ENCODE data around the gene CUL1.

Gene CUL1

DNA sequence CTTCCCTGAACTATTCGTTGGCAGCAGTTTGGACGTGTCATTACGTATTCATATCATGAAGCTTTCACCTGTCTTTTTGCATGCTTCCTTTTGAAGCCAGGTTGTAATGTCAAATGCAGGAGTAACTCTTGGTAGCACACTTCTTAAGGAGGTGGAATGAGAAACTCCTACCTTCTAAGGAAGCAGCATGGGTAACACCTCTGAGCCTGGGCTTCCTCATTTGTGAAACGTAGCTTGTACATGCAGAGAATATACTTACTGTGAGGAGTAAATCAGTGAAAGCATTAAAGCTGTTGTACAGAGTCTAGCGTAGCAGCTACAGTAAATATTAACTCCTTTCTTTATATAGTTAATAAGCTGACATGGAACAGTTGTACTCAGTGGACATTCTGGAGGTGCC lies 21.1 kb downstream of the CUL1 start:
- peaks cover 6% of the 10 kb centered on the region for H3K36me3 ChIP-seq (ENCODE audit: insufficient read depth, low read length)

DNA sequence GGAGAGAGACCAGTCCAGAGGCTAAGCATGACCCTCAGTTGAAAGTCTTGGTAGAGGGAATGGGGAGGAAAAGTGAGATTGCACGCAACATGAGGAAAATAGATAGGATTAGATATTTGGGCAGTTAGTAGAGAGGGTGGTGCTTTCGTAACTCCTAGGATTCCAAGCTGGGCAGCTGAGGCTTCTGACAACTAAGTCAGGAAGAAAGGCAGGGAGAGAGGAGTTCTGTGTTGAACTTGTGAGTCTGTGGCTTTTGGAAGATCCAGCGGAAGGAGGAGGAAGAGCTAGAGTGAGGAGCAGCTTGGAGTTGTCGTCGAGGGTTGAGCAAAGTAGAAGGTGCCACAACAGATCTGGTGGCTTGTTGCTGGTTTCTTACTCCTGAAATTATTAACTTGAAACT lies 21.8 kb downstream of the CUL1 start:
- Histone ChIP-seq H2AFZ (ENCODE audit: low read length) (no peak overlapping the region), H3K79me2 (ENCODE audit: insufficient read depth, low read length) (peaks cover 97% of the 10 kb centered on the region), H3K9ac (ENCODE audit: low read length) (no peak overlapping the region), H3K4me1 (ENCODE audit: insufficient read depth, low read length, severe bottlenecking) (peaks cover 23% of the 10 kb centered on the region), H3K36me3 (ENCODE audit: insufficient read depth, low read length) (no peaks in the 10 kb centered on the region; the same call in 1 of the 2 replicates), H4K20me1 (ENCODE audit: insufficient read depth, low read length) (peaks cover 18% of the 10 kb centered on the region), H3K9me2 (ENCODE audit: low read depth, low read length) (no peaks in the 10 kb centered on the region), H3K9me3 (ENCODE audit: low read length) (no peaks in the 10 kb centered on the region), H3K4me3 (ENCODE audit: low read depth, low read length, poor library complexity, severe bottlenecking) (no peak overlapping the region), H3F3A (ENCODE audit: insufficient read depth, low read length) (no peaks in the 10 kb centered on the region), H3K27me3 (ENCODE audit: insufficient read depth, low read length) (no peaks in the 10 kb centered on the region), H3K4me2 (ENCODE audit: low read length) (no peak overlapping the region), H3K27ac (ENCODE audit: low read depth, low read length, poor library complexity, severe bottlenecking) (no peak overlapping the region)
- TF ChIP-seq, protein P1, sequence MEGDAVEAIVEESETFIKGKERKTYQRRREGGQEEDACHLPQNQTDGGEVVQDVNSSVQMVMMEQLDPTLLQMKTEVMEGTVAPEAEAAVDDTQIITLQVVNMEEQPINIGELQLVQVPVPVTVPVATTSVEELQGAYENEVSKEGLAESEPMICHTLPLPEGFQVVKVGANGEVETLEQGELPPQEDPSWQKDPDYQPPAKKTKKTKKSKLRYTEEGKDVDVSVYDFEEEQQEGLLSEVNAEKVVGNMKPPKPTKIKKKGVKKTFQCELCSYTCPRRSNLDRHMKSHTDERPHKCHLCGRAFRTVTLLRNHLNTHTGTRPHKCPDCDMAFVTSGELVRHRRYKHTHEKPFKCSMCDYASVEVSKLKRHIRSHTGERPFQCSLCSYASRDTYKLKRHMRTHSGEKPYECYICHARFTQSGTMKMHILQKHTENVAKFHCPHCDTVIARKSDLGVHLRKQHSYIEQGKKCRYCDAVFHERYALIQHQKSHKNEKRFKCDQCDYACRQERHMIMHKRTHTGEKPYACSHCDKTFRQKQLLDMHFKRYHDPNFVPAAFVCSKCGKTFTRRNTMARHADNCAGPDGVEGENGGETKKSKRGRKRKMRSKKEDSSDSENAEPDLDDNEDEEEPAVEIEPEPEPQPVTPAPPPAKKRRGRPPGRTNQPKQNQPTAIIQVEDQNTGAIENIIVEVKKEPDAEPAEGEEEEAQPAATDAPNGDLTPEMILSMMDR (IDR thresholded peaks at IDR 0.05; ENCODE audit: low read length), result no peak

More for the DNA sequence above, 21.1 kb downstream of the CUL1 start:
- Histone ChIP-seq H3K79me2 (ENCODE audit: insufficient read depth, low read length) (peaks cover 97% of the 10 kb centered on the region), H3K9me2 (ENCODE audit: low read depth, low read length) (no peaks in the 10 kb centered on the region), H4K20me1 (ENCODE audit: insufficient read depth, low read length) (peaks cover 18% of the 10 kb centered on the region), H3K4me2 (ENCODE audit: low read length) (no peak overlapping the region), H3K9ac (ENCODE audit: low read length) (no peak overlapping the region), H3K4me1 (ENCODE audit: insufficient read depth, low read length, severe bottlenecking) (peaks cover 22% of the 10 kb centered on the region), H3K27me3 (ENCODE audit: insufficient read depth, low read length) (no peaks in the 10 kb centered on the region), H3K4me3 (ENCODE audit: low read depth, low read length, poor library complexity, severe bottlenecking) (no peak overlapping the region), H3F3A (ENCODE audit: insufficient read depth, low read length) (no peaks in the 10 kb centered on the region), H2AFZ (ENCODE audit: low read length) (no peak overlapping the region), H3K27ac (ENCODE audit: low read depth, low read length, poor library complexity, severe bottlenecking) (no peak overlapping the region), H3K9me3 (ENCODE audit: low read length) (no peaks in the 10 kb centered on the region)
- TF ChIP-seq, protein P1 (IDR thresholded peaks at IDR 0.05; ENCODE audit: low read length), result no peak
- no peak for TF ChIP-seq EZH2 (IDR thresholded peaks at IDR 0.05; ENCODE audit: borderline replicate concordance, low read length)

DNA sequence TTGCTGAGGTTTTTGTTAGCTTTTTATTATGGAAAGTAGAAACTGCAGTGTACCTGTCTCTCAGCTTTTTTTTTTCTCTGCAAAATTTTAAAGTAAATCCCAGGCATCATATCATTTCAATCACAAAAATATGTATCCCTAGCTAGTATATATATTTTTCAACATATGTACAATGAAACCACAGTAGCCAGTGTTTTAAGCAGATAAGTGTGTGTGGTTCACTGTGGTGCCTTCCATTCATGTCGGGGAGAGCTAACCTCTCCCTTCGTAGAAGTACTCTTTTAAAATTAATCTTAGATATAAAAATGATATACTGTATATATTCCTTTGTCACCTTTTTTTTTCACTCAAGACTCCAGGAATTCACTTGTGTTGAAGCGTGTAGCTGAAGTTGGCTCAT lies 22.7 kb downstream of the CUL1 start:
- Histone ChIP-seq H3K9ac (ENCODE audit: low read length) (no peak overlapping the region), H3K4me2 (ENCODE audit: low read length) (no peak overlapping the region), H3K4me3 (ENCODE audit: low read depth, low read length, poor library complexity, severe bottlenecking) (no peak overlapping the region), H3F3A (ENCODE audit: insufficient read depth, low read length) (no peaks in the 10 kb centered on the region), H2AFZ (ENCODE audit: low read length) (no peak overlapping the region), H3K27ac (ENCODE audit: low read depth, low read length, poor library complexity, severe bottlenecking) (no peak overlapping the region), H4K20me1 (ENCODE audit: insufficient read depth, low read length) (peaks cover 23% of the 10 kb centered on the region), H3K9me3 (ENCODE audit: low read length) (no peaks in the 10 kb centered on the region), H3K9me2 (ENCODE audit: low read depth, low read length) (no peaks in the 10 kb centered on the region), H3K36me3 (ENCODE audit: insufficient read depth, low read length) (no peaks in the 10 kb centered on the region; the same call in 1 of the 2 replicates), H3K79me2 (ENCODE audit: insufficient read depth, low read length) (peaks cover 97% of the 10 kb centered on the region), H3K4me1 (ENCODE audit: insufficient read depth, low read length, severe bottlenecking) (peaks cover 33% of the 10 kb centered on the region), H3K27me3 (ENCODE audit: insufficient read depth, low read length) (no peaks in the 10 kb centered on the region)
- no peak for TF ChIP-seq EZH2 (IDR thresholded peaks at IDR 0.05; ENCODE audit: borderline replicate concordance, low read length)
- TF ChIP-seq, protein P1 (IDR thresholded peaks at IDR 0.05; ENCODE audit: low read length), result no peak

Data from OCI-LY1 (cell line).